WTC11 (cell line): ENCODE data around the gene COLGALT1. TPM values are rescaled to one million over a fixed set of nuclear protein-coding genes. Genes with fewer than 3 reads are reported as not detected.
A peak's percentile ranks its signal among the peaks of the same experiment; 100 is the strongest.

Experiments used
- ATAC-seq: fragments of 200-7000 bp; cut with Tn5 transposase; 2 replicates; pipeline ENCODE4 v1.10.0; 2021; ENCODE audit warnings: mild to moderate bottlenecking, moderate library complexity
- CTCF ChIA-PET: fragments of 300-600 bp; sonication (Branson Sonifier 250); formaldehyde crosslinking; loops from one replicate; lab custom pipeline; 2021; ENCODE audit warnings: antibody characterized with exemption; lab: Charles Lee
- POLR2A ChIA-PET: fragments of 350-600 bp; sonication (Branson Sonifier 250); formaldehyde crosslinking; loops from one replicate; lab custom pipeline; 2021; ENCODE audit warnings: antibody characterized with exemption; lab: Charles Lee
- DNase-seq: peaks from one replicate; pipeline ENCODE4 v3.0.0; 2021; ENCODE audit warnings: low spot score
- H3K27ac Mint-ChIP-seq: 2 replicates; pipeline ENCODE4 v1.8.0; 2021; ENCODE audit warnings: mixed read lengths
- H3K27me3 Mint-ChIP-seq: 2 replicates; pipeline ENCODE4 v1.8.0; 2021; ENCODE audit warnings: low read depth, mild to moderate bottlenecking, moderate library complexity, mixed read lengths
- H3K36me3 Mint-ChIP-seq: 2 replicates; pipeline ENCODE4 v1.8.0; 2021; ENCODE audit warnings: mixed read lengths
- H3K4me1 Mint-ChIP-seq: 2 replicates; pipeline ENCODE4 v1.8.0; 2022; ENCODE audit warnings: mixed read lengths
- H3K4me3 Mint-ChIP-seq: 2 replicates; pipeline ENCODE4 v1.8.0; 2021; ENCODE audit warnings: mild to moderate bottlenecking, moderate library complexity, mixed read lengths
- H3K9me3 Mint-ChIP-seq: 2 replicates; pipeline ENCODE4 v1.8.0; 2021; ENCODE audit warnings: mixed read lengths
- ELF4 ChIP-seq: sonication (generic); formaldehyde crosslinking; IDR thresholded peaks from 2 replicates; pipeline ENCODE4 v1.8.1; 2022; ENCODE audit warnings: low read depth, mild to moderate bottlenecking, moderate library complexity, missing genetic modification reagents
- ESRRA ChIP-seq: sonication (generic); formaldehyde crosslinking; IDR thresholded peaks from 2 replicates; pipeline ENCODE4 v1.8.1; 2022; ENCODE audit warnings: mild to moderate bottlenecking, missing genetic modification reagents, borderline replicate concordance
- ETV6 ChIP-seq: sonication (generic); formaldehyde crosslinking; IDR thresholded peaks from 2 replicates; pipeline ENCODE4 v1.8.1; 2022; ENCODE audit warnings: mild to moderate bottlenecking, missing genetic modification reagents
- GABPB1 ChIP-seq: sonication (generic); formaldehyde crosslinking; IDR thresholded peaks from 2 replicates; pipeline ENCODE4 v1.8.1; 2023; ENCODE audit warnings: mild to moderate bottlenecking, missing genetic modification reagents
- GTF2I ChIP-seq: fragments of 250-450 bp; sonication (Bioruptor Pico); conservative IDR thresholded peaks from 2 replicates; pipeline ENCODE4 v1.4.0; 2021; ENCODE audit warnings: mild to moderate bottlenecking
- MXD4 ChIP-seq: fragments of 250-450 bp; sonication (Bioruptor Pico); IDR thresholded peaks from 2 replicates; pipeline ENCODE4 v1.8.0; 2021; ENCODE audit warnings: mild to moderate bottlenecking, moderate library complexity, borderline replicate concordance
- NFATC4 ChIP-seq: fragments of 250-450 bp; sonication (Bioruptor Pico); IDR thresholded peaks from 2 replicates; pipeline ENCODE4 v1.9.0; 2021; ENCODE audit warnings: mild to moderate bottlenecking
- NR2C2 ChIP-seq: sonication (generic); formaldehyde crosslinking; IDR thresholded peaks from 2 replicates; pipeline ENCODE4 v1.8.0; 2022; ENCODE audit warnings: mild to moderate bottlenecking, missing genetic modification reagents
- RELA ChIP-seq: sonication (generic); formaldehyde crosslinking; IDR thresholded peaks from 2 replicates; pipeline ENCODE4 v1.8.1; 2022; ENCODE audit warnings: missing genetic modification reagents, mild to moderate bottlenecking, borderline replicate concordance
- ZNF121 ChIP-seq: sonication (generic); formaldehyde crosslinking; IDR thresholded peaks from 2 replicates; pipeline ENCODE4 v1.8.0; 2023; ENCODE audit warnings: missing genetic modification reagents
- ZNF263 ChIP-seq: sonication (generic); formaldehyde crosslinking; IDR thresholded peaks from 2 replicates; pipeline ENCODE4 v1.8.1; 2022; ENCODE audit warnings: low read depth, mild to moderate bottlenecking, moderate library complexity, missing genetic modification reagents
- ZNF396 ChIP-seq: fragments of 250-450 bp; sonication (Bioruptor Pico); IDR thresholded peaks from 2 replicates; pipeline ENCODE4 v1.8.0; 2021; ENCODE audit warnings: mild to moderate bottlenecking, moderate library complexity, borderline replicate concordance
- total RNA-seq: library from RNA; stranded (reverse); gene quantifications from 3 replicates; pipeline ENCODE4 v1.2.3, GENCODE V29; 2021
- TF ChIP-seq, protein P1 (sequence below): fragments of 250-450 bp; sonication (Bioruptor Pico); IDR thresholded peaks from 2 replicates; pipeline ENCODE4 v1.8.0; 2021; ENCODE audit warnings: mild to moderate bottlenecking
- TF ChIP-seq, protein P2 (sequence below): sonication (generic); formaldehyde crosslinking; IDR thresholded peaks from 2 replicates; pipeline ENCODE4 v1.8.1; 2023; ENCODE audit warnings: mild to moderate bottlenecking, missing genetic modification reagents
- TF ChIP-seq, protein P3 (sequence below): sonication (generic); formaldehyde crosslinking; IDR thresholded peaks from 2 replicates; pipeline ENCODE4 v1.8.0; 2022; ENCODE audit warnings: mild to moderate bottlenecking, missing genetic modification reagents
- TF ChIP-seq, protein P4 (sequence below): fragments of 200-600 bp; IDR thresholded peaks from 2 replicates; pipeline ENCODE4 v1.8.0; 2022; ENCODE audit warnings: antibody characterized with exemption
- TF ChIP-seq, protein P5 (sequence below): sonication (generic); formaldehyde crosslinking; conservative IDR thresholded peaks from 2 replicates; pipeline ENCODE4 v1.8.1; 2023; ENCODE audit warnings: mild to moderate bottlenecking, low read depth, missing genetic modification reagents, moderate library complexity
- TF ChIP-seq, protein P6 (sequence below): sonication (generic); formaldehyde crosslinking; IDR thresholded peaks from 2 replicates; pipeline ENCODE4 v1.8.1; 2022; ENCODE audit warnings: missing genetic modification reagents, borderline replicate concordance
- TF ChIP-seq, protein P7 (sequence below): sonication (generic); formaldehyde crosslinking; IDR thresholded peaks from 2 replicates; pipeline ENCODE4 v1.8.1; 2023; ENCODE audit warnings: mild to moderate bottlenecking, missing genetic modification reagents, moderate library complexity
- TF ChIP-seq, protein P8 (sequence below): sonication (generic); formaldehyde crosslinking; IDR thresholded peaks from 2 replicates; pipeline ENCODE4 v1.8.1; 2023; ENCODE audit warnings: mild to moderate bottlenecking, moderate library complexity, missing genetic modification reagents

Gene COLGALT1
- total RNA-seq, 1 experiment from 2014 or later, result 54.0 TPM

DNA sequence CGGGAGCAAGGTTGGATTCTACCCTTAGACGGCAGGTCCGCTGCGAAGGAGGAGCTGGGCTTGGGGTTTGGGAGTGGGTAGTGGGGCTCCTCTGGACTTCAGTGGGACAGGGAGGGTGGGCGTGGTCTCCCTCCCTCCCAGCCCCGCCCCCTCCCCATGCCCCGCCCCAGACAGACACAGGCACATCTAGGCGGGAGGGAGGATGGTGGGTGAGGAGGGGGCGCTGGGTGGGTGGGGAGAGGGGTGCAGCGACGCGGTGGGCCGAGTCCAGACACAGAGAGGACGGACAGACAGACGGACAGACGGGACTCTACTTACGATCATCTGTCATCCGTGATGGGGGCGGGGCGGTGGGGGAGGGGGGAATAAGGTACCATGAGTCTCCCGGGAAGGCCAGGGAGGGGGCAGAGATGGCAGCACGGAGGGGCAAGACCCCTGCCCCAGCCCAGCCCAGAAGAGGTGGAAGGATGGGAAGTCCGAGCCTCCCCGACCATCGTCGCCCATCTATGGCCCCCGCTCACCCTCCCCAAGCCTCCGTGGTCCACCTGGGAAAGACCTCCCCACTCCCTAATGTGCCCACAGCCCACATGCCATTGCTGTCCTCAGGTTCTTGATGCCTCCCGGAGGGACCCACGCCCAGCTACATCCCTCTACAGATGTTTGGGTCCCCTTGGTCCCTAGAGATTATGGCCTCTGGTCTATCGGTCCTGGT lies 67.9 kb downstream of the COLGALT1 start:
- Mint-ChIP-seq H3K36me3 (peaks cover 58% of the 10 kb centered on the region), H3K27ac (no peak overlapping the region), H3K4me3 (no peak overlapping the region), H3K4me1 (no peaks in the 10 kb centered on the region), H3K27me3 (no peaks in the 10 kb centered on the region), H3K9me3 (peaks cover 4% of the 10 kb centered on the region)
- POLR2A ChIA-PET, result interaction anchor here (0.6 kb wide), 1 partner anchor 11 kb away, joined by 3 read pairs; no protein-coding TSS in a partner anchor
- ATAC-seq, result 0 out of 2 replicates have a peak, but pooled peaks have one; percentile 28
- DNase-seq, result no peak
- CTCF ChIA-PET, result interaction anchor here (2.9 kb wide), 1 partner anchor 17 kb away, joined by 36 read pairs; no protein-coding TSS in a partner anchor
- TF ChIP-seq GTF2I (CRISPR knock-in tag) (no peak), RELA (CRISPR knock-in tag) (no peak), ESRRA (CRISPR knock-in tag) (no peak), ELF4 (no peak), ZNF121 (CRISPR knock-in tag) (no peak), NFATC4 (CRISPR knock-in tag) (no peak)
- TF ChIP-seq, protein P1, sequence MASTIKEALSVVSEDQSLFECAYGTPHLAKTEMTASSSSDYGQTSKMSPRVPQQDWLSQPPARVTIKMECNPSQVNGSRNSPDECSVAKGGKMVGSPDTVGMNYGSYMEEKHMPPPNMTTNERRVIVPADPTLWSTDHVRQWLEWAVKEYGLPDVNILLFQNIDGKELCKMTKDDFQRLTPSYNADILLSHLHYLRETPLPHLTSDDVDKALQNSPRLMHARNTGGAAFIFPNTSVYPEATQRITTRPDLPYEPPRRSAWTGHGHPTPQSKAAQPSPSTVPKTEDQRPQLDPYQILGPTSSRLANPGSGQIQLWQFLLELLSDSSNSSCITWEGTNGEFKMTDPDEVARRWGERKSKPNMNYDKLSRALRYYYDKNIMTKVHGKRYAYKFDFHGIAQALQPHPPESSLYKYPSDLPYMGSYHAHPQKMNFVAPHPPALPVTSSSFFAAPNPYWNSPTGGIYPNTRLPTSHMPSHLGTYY (CRISPR knock-in tag), result no peak
- TF ChIP-seq, protein P2, sequence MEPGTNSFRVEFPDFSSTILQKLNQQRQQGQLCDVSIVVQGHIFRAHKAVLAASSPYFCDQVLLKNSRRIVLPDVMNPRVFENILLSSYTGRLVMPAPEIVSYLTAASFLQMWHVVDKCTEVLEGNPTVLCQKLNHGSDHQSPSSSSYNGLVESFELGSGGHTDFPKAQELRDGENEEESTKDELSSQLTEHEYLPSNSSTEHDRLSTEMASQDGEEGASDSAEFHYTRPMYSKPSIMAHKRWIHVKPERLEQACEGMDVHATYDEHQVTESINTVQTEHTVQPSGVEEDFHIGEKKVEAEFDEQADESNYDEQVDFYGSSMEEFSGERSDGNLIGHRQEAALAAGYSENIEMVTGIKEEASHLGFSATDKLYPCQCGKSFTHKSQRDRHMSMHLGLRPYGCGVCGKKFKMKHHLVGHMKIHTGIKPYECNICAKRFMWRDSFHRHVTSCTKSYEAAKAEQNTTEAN (CRISPR knock-in tag), result no peak

DNA sequence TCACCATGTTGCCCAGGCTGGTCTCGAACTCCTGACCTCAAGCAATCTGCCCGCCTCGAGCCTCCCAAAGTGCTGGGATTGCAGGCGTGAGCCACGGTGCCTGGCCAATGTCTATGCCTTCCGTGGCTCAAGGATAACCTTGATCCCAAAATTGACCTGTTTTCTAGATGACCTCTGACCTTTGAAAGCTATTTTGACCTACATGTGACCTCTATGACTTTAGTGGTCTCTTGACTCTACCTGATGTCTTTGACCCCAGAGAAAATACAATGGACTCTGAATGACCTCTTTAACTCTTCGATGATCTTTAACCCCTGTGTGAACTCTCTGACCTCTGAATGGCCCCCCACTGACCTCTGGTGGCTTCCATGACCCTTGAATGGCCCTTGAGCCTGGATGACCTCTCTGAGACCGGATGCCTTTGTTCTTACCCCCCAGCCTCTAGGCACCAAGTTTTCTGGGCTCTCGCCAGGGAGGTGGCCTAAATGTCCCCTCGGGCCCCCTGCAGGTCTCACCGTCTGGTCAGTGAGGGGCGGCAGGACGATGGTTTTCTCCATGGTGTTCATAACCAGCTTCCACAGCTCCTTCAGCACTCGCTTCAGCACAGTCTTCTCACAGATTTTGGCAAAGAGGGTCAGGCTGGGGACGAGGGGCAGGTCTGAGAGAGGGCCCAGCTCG lies 69.0 kb downstream of the COLGALT1 start:
- Mint-ChIP-seq H3K36me3 (peaks cover 53% of the 10 kb centered on the region), H3K27ac (no peak overlapping the region), H3K9me3 (peaks cover 4% of the 10 kb centered on the region), H3K4me3 (no peak overlapping the region), H3K27me3 (no peaks in the 10 kb centered on the region), H3K4me1 (no peaks in the 10 kb centered on the region)
- ChIA-PET POLR2A (no interaction called here), CTCF (no interaction called here)
- ATAC-seq, result no peak
- DNase-seq, result no peak
- TF ChIP-seq ZNF263 (CRISPR knock-in tag) (no peak), GABPB1 (CRISPR knock-in tag) (no peak), MXD4 (CRISPR knock-in tag) (no peak), NR2C2 (CRISPR knock-in tag) (no peak), GTF2I (CRISPR knock-in tag) (no peak), NFATC4 (CRISPR knock-in tag) (no peak), ZNF396 (CRISPR knock-in tag) (no peak), ETV6 (no peak)
- TF ChIP-seq, protein P3, sequence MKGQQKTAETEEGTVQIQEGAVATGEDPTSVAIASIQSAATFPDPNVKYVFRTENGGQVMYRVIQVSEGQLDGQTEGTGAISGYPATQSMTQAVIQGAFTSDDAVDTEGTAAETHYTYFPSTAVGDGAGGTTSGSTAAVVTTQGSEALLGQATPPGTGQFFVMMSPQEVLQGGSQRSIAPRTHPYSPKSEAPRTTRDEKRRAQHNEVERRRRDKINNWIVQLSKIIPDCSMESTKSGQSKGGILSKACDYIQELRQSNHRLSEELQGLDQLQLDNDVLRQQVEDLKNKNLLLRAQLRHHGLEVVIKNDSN (CRISPR knock-in tag), result no peak
- TF ChIP-seq, protein P4, sequence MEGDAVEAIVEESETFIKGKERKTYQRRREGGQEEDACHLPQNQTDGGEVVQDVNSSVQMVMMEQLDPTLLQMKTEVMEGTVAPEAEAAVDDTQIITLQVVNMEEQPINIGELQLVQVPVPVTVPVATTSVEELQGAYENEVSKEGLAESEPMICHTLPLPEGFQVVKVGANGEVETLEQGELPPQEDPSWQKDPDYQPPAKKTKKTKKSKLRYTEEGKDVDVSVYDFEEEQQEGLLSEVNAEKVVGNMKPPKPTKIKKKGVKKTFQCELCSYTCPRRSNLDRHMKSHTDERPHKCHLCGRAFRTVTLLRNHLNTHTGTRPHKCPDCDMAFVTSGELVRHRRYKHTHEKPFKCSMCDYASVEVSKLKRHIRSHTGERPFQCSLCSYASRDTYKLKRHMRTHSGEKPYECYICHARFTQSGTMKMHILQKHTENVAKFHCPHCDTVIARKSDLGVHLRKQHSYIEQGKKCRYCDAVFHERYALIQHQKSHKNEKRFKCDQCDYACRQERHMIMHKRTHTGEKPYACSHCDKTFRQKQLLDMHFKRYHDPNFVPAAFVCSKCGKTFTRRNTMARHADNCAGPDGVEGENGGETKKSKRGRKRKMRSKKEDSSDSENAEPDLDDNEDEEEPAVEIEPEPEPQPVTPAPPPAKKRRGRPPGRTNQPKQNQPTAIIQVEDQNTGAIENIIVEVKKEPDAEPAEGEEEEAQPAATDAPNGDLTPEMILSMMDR, result no peak
- TF ChIP-seq, protein P5, sequence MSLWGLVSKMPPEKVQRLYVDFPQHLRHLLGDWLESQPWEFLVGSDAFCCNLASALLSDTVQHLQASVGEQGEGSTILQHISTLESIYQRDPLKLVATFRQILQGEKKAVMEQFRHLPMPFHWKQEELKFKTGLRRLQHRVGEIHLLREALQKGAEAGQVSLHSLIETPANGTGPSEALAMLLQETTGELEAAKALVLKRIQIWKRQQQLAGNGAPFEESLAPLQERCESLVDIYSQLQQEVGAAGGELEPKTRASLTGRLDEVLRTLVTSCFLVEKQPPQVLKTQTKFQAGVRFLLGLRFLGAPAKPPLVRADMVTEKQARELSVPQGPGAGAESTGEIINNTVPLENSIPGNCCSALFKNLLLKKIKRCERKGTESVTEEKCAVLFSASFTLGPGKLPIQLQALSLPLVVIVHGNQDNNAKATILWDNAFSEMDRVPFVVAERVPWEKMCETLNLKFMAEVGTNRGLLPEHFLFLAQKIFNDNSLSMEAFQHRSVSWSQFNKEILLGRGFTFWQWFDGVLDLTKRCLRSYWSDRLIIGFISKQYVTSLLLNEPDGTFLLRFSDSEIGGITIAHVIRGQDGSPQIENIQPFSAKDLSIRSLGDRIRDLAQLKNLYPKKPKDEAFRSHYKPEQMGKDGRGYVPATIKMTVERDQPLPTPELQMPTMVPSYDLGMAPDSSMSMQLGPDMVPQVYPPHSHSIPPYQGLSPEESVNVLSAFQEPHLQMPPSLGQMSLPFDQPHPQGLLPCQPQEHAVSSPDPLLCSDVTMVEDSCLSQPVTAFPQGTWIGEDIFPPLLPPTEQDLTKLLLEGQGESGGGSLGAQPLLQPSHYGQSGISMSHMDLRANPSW, result no peak
- TF ChIP-seq, protein P6, sequence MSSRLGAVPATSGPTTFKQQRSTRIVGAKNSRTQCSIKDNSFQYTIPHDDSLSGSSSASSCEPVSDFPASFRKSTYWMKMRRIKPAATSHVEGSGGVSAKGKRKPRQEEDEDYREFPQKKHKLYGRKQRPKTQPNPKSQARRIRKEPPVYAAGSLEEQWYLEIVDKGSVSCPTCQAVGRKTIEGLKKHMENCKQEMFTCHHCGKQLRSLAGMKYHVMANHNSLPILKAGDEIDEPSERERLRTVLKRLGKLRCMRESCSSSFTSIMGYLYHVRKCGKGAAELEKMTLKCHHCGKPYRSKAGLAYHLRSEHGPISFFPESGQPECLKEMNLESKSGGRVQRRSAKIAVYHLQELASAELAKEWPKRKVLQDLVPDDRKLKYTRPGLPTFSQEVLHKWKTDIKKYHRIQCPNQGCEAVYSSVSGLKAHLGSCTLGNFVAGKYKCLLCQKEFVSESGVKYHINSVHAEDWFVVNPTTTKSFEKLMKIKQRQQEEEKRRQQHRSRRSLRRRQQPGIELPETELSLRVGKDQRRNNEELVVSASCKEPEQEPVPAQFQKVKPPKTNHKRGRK (CRISPR knock-in tag), result no peak
- TF ChIP-seq, protein P7, sequence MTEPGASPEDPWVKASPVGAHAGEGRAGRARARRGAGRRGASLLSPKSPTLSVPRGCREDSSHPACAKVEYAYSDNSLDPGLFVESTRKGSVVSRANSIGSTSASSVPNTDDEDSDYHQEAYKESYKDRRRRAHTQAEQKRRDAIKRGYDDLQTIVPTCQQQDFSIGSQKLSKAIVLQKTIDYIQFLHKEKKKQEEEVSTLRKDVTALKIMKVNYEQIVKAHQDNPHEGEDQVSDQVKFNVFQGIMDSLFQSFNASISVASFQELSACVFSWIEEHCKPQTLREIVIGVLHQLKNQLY (CRISPR knock-in tag), result no peak
- TF ChIP-seq, protein P8, sequence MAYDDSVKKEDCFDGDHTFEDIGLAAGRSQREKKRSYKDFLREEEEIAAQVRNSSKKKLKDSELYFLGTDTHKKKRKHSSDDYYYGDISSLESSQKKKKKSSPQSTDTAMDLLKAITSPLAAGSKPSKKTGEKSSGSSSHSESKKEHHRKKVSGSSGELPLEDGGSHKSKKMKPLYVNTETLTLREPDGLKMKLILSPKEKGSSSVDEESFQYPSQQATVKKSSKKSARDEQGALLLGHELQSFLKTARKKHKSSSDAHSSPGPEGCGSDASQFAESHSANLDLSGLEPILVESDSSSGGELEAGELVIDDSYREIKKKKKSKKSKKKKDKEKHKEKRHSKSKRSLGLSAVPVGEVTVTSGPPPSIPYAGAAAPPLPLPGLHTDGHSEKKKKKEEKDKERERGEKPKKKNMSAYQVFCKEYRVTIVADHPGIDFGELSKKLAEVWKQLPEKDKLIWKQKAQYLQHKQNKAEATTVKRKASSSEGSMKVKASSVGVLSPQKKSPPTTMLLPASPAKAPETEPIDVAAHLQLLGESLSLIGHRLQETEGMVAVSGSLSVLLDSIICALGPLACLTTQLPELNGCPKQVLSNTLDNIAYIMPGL, result no peak
